Astrocyte (in vitro differentiated cells and primary cell): ENCODE measurements around the gene SARNP. TPM values are rescaled to one million over a fixed set of nuclear protein-coding genes. Genes with fewer than 3 reads are reported as not detected.

ENCODE experiments used
- DNase-seq: peaks from one replicate; pipeline ENCODE4 v3.0.0-alpha.2; 2010; ENCODE audit warnings: low read depth
- FAIRE-seq: peaks from 2 replicates; lab custom pipeline; 2011; peaks lifted over from hg19 to GRCh38; lab: Jason Lieb, UNC
- H2AFZ ChIP-seq: 2 replicates; pipeline ENCODE4 v1.6.0; 2012; ENCODE audit warnings: low read depth, low read length, inconsistent platforms
- H3K27ac ChIP-seq: 2 replicates; pipeline ENCODE4 v1.5.1; 2011; ENCODE audit warnings: low read depth, low read length, inconsistent platforms
- H3K27me3 ChIP-seq: 2 replicates; pipeline ENCODE4 v1.6.0; 2011; ENCODE audit warnings: low read length, inconsistent platforms; ENCODE audit not compliant: insufficient read depth
- H3K36me3 ChIP-seq: 2 replicates; pipeline ENCODE4 v1.5.1; 2011; ENCODE audit warnings: low read length, inconsistent platforms; ENCODE audit not compliant: insufficient read depth
- H3K4me1 ChIP-seq: 2 replicates; pipeline ENCODE4 v1.5.1; 2011; ENCODE audit warnings: low read length, inconsistent platforms; ENCODE audit not compliant: insufficient read depth
- H3K4me2 ChIP-seq: 2 replicates; pipeline ENCODE4 v1.6.0; 2012; ENCODE audit warnings: low read length, inconsistent platforms
- H3K4me3 ChIP-seq: 2 replicates; pipeline ENCODE4 v1.5.1; 2011; ENCODE audit warnings: low read depth, mild to moderate bottlenecking, low read length, inconsistent platforms; ENCODE audit not compliant: insufficient read depth
- H3K79me2 ChIP-seq: 2 replicates; pipeline ENCODE4 v1.6.0; 2012; ENCODE audit warnings: mild to moderate bottlenecking, low read length, inconsistent platforms; ENCODE audit not compliant: insufficient read depth
- H3K9ac ChIP-seq: 2 replicates; pipeline ENCODE4 v1.6.0; 2012; ENCODE audit warnings: mild to moderate bottlenecking, low read length, inconsistent platforms
- H3K9me3 ChIP-seq: 2 replicates; pipeline ENCODE4 v1.5.1; 2012; ENCODE audit warnings: low read depth, mild to moderate bottlenecking, low read length, inconsistent platforms; ENCODE audit not compliant: insufficient read depth
- H4K20me1 ChIP-seq: 2 replicates; pipeline ENCODE4 v1.6.0; 2012; ENCODE audit warnings: low read length, inconsistent platforms; ENCODE audit not compliant: insufficient read depth
- H3K27ac Mint-ChIP-seq: one replicate; pipeline ENCODE4 v1.8.0; 2021; ENCODE audit warnings: mild to moderate bottlenecking, mixed read lengths; ENCODE audit not compliant: unreplicated experiment
- H3K27me3 Mint-ChIP-seq: one replicate; pipeline ENCODE4 v1.8.0; 2021; ENCODE audit warnings: low read depth, mixed read lengths; ENCODE audit not compliant: unreplicated experiment
- H3K36me3 Mint-ChIP-seq: one replicate; pipeline ENCODE4 v1.8.0; 2021; ENCODE audit warnings: low read depth, mixed read lengths; ENCODE audit not compliant: unreplicated experiment
- H3K4me1 Mint-ChIP-seq: one replicate; pipeline ENCODE4 v1.8.0; 2021; ENCODE audit warnings: low read depth, mixed read lengths; ENCODE audit not compliant: unreplicated experiment
- H3K4me3 Mint-ChIP-seq: one replicate; pipeline ENCODE4 v1.8.0; 2021; ENCODE audit warnings: mild to moderate bottlenecking, moderate library complexity, mixed read lengths; ENCODE audit not compliant: unreplicated experiment
- H3K9me3 Mint-ChIP-seq: one replicate; pipeline ENCODE4 v1.8.0; 2021; ENCODE audit warnings: mild to moderate bottlenecking, mixed read lengths; ENCODE audit not compliant: unreplicated experiment
- EZH2 ChIP-seq: IDR thresholded peaks from 2 replicates; pipeline ENCODE4 v1.6.1; 2012; ENCODE audit warnings: mild to moderate bottlenecking, low read length, inconsistent platforms; ENCODE audit not compliant: insufficient read depth
- total RNA-seq: library from RNA; stranded (reverse); gene quantifications from 2 replicates; pipeline ENCODE4 v1.2.1, GENCODE V29; 2021
- TF ChIP-seq, protein P1 (sequence below): IDR thresholded peaks from 2 replicates; pipeline ENCODE4 v1.5.1; 2011; ENCODE audit warnings: low read depth, mild to moderate bottlenecking, inconsistent platforms, low read length, moderate library complexity; ENCODE audit not compliant: insufficient read depth

Gene SARNP
- total RNA-seq, 1 donor from 2014 or later, result 105 TPM

DNA sequence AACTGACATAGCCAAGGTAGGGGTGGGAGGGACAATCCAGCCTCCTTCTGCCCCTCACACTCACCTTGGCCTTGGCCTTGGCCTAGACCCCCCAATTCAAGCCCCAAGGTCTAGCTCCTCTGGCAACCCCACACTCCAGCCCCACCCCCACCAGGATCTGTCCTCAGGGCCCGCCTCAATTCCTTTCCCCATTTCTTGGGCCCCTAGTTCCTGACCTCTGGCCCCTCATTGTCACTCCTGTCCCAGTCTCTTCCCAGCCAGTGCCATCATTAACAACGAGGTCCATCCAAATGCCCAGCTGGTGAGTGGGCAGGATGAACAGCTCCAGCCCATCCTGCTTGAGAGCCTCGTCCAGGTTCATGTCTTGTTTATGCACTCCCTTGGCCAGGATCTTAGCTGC is 81.4 kb downstream of the SARNP start:
- Mint-ChIP-seq H3K36me3 (no peaks in the 10 kb centered on the region), H3K4me1 (peaks cover 12% of the 10 kb centered on the region), H3K27me3 (no peaks in the 10 kb centered on the region), H3K4me3 (peak overlapping the region; percentile 45), H3K27ac (no peak overlapping the region), H3K9me3 (no peaks in the 10 kb centered on the region)
- H3K4me1 ChIP-seq, result peaks cover 12% of the 10 kb centered on the region
- no peaks in the 10 kb centered on the region for H3K36me3 ChIP-seq
- TF ChIP-seq, protein P1, sequence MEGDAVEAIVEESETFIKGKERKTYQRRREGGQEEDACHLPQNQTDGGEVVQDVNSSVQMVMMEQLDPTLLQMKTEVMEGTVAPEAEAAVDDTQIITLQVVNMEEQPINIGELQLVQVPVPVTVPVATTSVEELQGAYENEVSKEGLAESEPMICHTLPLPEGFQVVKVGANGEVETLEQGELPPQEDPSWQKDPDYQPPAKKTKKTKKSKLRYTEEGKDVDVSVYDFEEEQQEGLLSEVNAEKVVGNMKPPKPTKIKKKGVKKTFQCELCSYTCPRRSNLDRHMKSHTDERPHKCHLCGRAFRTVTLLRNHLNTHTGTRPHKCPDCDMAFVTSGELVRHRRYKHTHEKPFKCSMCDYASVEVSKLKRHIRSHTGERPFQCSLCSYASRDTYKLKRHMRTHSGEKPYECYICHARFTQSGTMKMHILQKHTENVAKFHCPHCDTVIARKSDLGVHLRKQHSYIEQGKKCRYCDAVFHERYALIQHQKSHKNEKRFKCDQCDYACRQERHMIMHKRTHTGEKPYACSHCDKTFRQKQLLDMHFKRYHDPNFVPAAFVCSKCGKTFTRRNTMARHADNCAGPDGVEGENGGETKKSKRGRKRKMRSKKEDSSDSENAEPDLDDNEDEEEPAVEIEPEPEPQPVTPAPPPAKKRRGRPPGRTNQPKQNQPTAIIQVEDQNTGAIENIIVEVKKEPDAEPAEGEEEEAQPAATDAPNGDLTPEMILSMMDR, result no peak
- TF ChIP-seq EZH2, result no peak
- peaks cover 6% of the 10 kb centered on the region for H4K20me1 ChIP-seq
- H2AFZ ChIP-seq, result no peak overlapping the region
- no peak overlapping the region for H3K27ac ChIP-seq
- DNase-seq, result no peak
- FAIRE-seq, result no peak
- H3K27me3 ChIP-seq, result no peaks in the 10 kb centered on the region
- H3K9ac ChIP-seq, result no peak overlapping the region
- H3K4me3 ChIP-seq, result no peak overlapping the region
- no peaks in the 10 kb centered on the region for H3K9me3 ChIP-seq
- H3K79me2 ChIP-seq, result peaks cover 6% of the 10 kb centered on the region
- H3K4me2 ChIP-seq, result no peak overlapping the region

DNA sequence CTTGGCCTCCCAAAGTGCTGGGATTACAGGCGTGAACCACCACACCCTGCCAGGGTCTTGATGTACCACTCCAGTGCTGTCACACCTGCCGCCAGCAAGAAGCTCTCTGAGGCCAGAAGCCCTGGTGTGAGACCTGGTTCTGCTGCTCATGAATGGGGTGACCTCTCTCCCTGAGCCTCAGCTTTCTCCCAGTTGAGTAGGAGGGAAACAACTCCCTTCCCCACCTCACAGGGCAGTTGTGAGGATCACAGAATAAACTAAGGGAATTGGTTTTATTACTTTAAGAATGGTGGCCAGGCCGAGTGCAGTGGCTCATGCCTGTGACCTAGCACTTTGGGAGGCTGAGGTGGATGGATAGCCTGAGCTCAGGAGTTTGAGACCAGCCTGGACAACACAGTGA is 82.9 kb downstream of the SARNP start:
- Histone ChIP-seq H3K27me3 (no peaks in the 10 kb centered on the region), H3K4me3 (no peak overlapping the region), H3K9ac (no peak overlapping the region), H3K79me2 (peaks cover 15% of the 10 kb centered on the region), H3K27ac (no peak overlapping the region), H4K20me1 (peaks cover 6% of the 10 kb centered on the region), H3K9me3 (no peaks in the 10 kb centered on the region), H3K4me2 (no peak overlapping the region), H3K36me3 (no peaks in the 10 kb centered on the region), H2AFZ (no peak overlapping the region), H3K4me1 (peaks cover 22% of the 10 kb centered on the region)
- DNase-seq (no peak), FAIRE-seq (no peak)
- H3K4me3 Mint-ChIP-seq, result no peak overlapping the region
- H3K36me3 Mint-ChIP-seq, result no peaks in the 10 kb centered on the region
- peaks cover 20% of the 10 kb centered on the region for H3K4me1 Mint-ChIP-seq
- H3K9me3 Mint-ChIP-seq, result no peaks in the 10 kb centered on the region
- TF ChIP-seq EZH2, result no peak
- TF ChIP-seq, protein P1, result no peak
- no peaks in the 10 kb centered on the region for H3K27me3 Mint-ChIP-seq
- peak overlapping the region; percentile 18 for H3K27ac Mint-ChIP-seq

DNA sequence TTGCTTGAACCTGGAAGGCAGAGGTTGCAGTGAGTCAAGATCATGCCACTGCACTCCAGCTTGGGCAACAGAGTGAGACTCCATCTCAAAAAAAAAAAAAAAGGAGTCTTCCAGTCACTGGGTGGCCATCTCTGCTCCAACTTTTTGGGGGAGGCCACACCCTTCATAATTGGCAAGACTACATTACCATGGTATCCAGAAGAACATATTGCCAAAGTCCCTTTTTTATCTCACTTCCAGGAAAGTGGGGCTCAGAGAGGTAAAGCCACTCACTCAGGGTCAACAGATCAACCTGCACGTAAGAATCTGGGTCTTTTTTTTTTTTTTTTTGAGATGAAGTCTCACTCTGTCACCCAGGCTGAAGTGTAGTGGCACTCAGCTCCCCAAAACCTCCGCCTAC is 83.7 kb downstream of the SARNP start:
- Histone ChIP-seq H3K27me3 (no peaks in the 10 kb centered on the region), H3K4me1 (peaks cover 22% of the 10 kb centered on the region), H3K9ac (no peak overlapping the region), H2AFZ (no peak overlapping the region), H3K36me3 (no peaks in the 10 kb centered on the region), H3K79me2 (peaks cover 15% of the 10 kb centered on the region), H3K9me3 (no peaks in the 10 kb centered on the region), H3K27ac (no peak overlapping the region), H3K4me2 (no peak overlapping the region), H3K4me3 (no peak overlapping the region), H4K20me1 (peaks cover 6% of the 10 kb centered on the region)
- DNase-seq (no peak), FAIRE-seq (no peak)
- Mint-ChIP-seq H3K9me3 (no peaks in the 10 kb centered on the region), H3K4me1 (peaks cover 20% of the 10 kb centered on the region), H3K27me3 (no peaks in the 10 kb centered on the region), H3K4me3 (no peak overlapping the region), H3K36me3 (no peaks in the 10 kb centered on the region), H3K27ac (no peak overlapping the region)
- TF ChIP-seq, protein P1, result no peak
- no peak for TF ChIP-seq EZH2
